GM23248 (cell line): Measurements from ENCODE around the gene SLC25A20.

Experiments
- EZH2 ChIP-seq: fragments of 200-600 bp; sonication (generic); IDR thresholded peaks from 2 replicates; pipeline ENCODE4 v1.6.1; 2018; ENCODE audit warnings: antibody characterized with exemption, mild to moderate bottlenecking; ENCODE audit not compliant: insufficient read depth, poor library complexity, severe bottlenecking
- EZH2phosphoT487 ChIP-seq: fragments of 200-600 bp; sonication (generic); IDR thresholded peaks from 2 replicates; pipeline ENCODE4 v1.6.1; 2018; ENCODE audit warnings: antibody characterized with exemption, moderate library complexity, mild to moderate bottlenecking, low read depth; ENCODE audit not compliant: insufficient read depth

GRCh38 chr3:48835650-48836366, 62.9 kb downstream of the SLC25A20 start:
- no peak for TF ChIP-seq EZH2
- no peak for TF ChIP-seq EZH2phosphoT487
